Measurements from ENCODE around the gene NPY1R.
A peak's percentile ranks its signal among the peaks of the same experiment; 100 is the strongest.

The NPY1R gene

DNA sequence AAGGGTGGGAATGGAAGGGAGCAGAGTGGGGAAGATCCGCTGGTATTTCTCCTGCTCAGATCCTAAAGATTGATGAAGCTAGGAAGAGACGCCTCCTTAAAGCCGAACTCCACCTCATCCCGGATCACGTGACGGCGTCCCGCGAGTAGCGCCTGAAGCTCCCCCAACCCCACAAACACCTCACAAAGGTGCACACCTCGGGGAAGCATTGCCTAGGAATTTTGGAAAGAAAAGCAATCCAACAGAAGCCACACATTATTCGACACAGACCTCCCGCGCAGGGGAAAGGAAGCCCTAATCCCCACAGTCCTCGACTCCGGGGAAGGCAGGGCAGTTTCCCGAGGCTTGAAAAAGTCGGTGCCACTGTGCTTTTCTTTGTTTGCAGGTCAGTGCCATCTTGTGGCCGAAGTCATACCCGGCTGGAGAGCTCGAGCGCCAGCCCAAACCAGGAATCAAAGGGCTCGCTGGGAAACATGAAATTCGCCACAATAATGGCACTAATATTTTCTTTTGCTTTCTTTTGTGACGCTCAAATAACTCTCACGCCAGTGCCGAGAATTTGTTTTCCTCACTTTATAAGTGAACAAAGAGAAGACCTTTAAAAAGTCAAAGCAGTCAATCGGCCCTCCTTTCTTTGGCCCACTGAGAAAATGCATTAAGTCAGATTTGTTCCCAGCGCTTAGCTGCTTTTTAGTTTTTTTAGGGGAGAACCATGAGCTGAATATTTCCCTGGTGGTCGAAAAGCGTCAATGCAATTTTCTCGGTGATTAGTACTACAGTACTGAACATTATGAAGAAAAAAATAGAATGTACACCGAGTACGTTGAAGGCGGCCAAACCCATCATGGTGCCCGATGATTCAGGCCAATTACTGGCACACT lies at the start of gene NPY1R:
Gene NPY1R (minus strand): TSS at position 71 of the 881 bp plus-strand sequence. CDS start 6,042 bp downstream, outside the sequence.
- Mint-ChIP-seq H3K27ac (no peak within 1 kb of the TSS), H3K4me3 (peak within 1 kb of the TSS; percentile 72), H3K4me1 (peaks cover 15% of the 10 kb centered on the region), H3K27me3 (peaks cover 18% of the 10 kb centered on the region), H3K9me3 (no peaks in the 10 kb centered on the region), H3K36me3 (no peaks in the 10 kb centered on the region)
- DNase-seq (ENCODE audit: low spot score in 2 of 2) (peak in 1 of 2 donors; percentile 10), ATAC-seq (ENCODE audit: low read depth) (peak; percentile 52)

DNA sequence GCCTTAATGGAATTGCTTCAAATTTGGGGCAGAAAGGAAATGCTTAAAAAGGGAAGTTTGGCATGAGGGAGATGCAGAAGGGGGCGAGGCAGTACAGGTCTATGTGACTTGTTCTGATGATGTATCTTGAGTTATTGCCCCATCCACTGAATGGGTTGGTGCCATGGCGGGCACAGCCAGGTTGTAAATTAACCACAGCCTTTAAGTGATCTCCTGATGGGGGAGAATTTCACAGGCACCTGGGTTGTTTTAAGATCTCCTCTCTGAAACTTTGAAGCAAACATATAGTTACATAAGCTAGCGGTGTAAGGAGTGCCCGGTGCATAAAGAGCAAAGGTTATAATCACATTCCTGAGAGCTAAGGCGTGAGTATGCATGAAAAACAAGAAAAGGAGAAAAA lies 48.3 kb upstream of the NPY1R start:
- Mint-ChIP-seq H3K36me3 (no peaks in the 10 kb centered on the region), H3K27me3 (peaks cover 5% of the 10 kb centered on the region), H3K27ac (no peak overlapping the region), H3K4me3 (no peak overlapping the region), H3K4me1 (no peaks in the 10 kb centered on the region), H3K9me3 (no peaks in the 10 kb centered on the region)
- ATAC-seq (ENCODE audit: low read depth) (no peak), DNase-seq (ENCODE audit: low spot score in 2 of 2) (no peak)

DNA sequence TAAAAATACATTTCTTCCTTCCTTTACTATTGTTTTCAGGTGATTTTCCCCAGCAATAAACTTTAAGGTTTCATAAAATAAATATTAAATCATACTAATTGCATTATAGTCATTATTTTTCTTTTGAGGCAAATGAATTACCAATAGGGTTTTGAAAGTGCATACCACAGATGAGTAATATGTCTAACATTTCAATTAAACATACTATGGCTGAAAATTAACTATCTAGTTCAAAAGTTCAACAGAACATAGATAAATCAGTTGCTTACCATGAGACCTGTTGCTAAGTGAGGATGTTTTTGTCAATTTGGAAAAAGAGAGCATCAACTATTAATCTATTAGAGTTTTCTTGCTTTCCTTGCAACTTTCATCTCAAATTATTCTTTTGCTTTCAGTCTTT lies 46.3 kb upstream of the NPY1R start:
- H3K27ac Mint-ChIP-seq = no peak overlapping the region
- H3K4me1 Mint-ChIP-seq = no peaks in the 10 kb centered on the region
- DNase-seq (ENCODE audit: low spot score in 2 of 2) = no peak
- ATAC-seq (ENCODE audit: low read depth) = no peak
- no peaks in the 10 kb centered on the region for H3K9me3 Mint-ChIP-seq
- peaks cover 4% of the 10 kb centered on the region for H3K27me3 Mint-ChIP-seq
- H3K4me3 Mint-ChIP-seq = no peak overlapping the region
- no peaks in the 10 kb centered on the region for H3K36me3 Mint-ChIP-seq

DNA sequence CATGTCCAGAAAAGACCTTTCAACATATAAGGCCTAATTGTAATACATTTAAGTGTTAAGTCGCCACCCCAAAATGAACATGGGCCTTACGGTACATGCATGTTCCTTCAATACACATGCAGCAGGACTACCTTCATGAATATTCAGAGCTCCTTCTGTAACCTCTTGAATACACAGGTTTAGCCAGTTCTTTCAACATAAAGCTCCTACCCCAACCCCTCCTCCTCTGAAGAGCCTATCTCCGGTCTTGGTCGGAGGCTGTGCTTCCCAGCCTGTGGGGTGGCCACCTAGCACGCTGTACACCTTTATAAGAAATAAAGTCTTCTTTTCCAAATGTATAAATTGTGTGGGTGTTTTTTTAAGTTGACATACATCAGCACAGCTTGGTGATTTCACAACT lies 39.6 kb upstream of the NPY1R start:
- Mint-ChIP-seq H3K4me3 (no peak overlapping the region), H3K36me3 (no peaks in the 10 kb centered on the region), H3K9me3 (no peaks in the 10 kb centered on the region), H3K27ac (no peak overlapping the region), H3K4me1 (no peaks in the 10 kb centered on the region), H3K27me3 (peaks cover 4% of the 10 kb centered on the region)
- no peak for DNase-seq (ENCODE audit: low spot score in 2 of 2)
- ATAC-seq (ENCODE audit: low read depth) = no peak

DNA sequence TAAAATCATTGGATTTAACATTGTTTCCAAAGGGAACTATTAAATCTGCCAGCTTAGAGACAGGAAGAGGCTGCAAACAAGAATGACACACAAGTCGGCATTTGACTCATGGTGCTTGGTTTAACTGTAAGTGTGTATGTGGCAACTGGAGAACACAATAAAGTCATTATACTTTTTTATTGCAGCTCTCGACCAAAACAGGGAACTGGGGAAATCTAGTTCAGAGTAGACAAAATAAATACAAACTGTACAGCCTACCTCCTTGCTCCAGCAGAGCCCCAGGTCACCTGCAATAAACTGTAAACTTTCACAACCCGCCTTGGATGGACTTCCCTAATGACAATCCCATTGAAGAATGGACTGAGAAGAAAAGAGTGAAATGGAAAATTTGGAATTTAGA lies 35.3 kb upstream of the NPY1R start:
- no peak overlapping the region for H3K4me3 Mint-ChIP-seq
- DNase-seq (ENCODE audit: low spot score in 2 of 2) (no peak), ATAC-seq (ENCODE audit: low read depth) (no peak)
- H3K27me3 Mint-ChIP-seq = peaks cover 13% of the 10 kb centered on the region
- no peaks in the 10 kb centered on the region for H3K9me3 Mint-ChIP-seq
- H3K36me3 Mint-ChIP-seq = no peaks in the 10 kb centered on the region
- no peak overlapping the region for H3K27ac Mint-ChIP-seq
- H3K4me1 Mint-ChIP-seq = no peaks in the 10 kb centered on the region

DNA sequence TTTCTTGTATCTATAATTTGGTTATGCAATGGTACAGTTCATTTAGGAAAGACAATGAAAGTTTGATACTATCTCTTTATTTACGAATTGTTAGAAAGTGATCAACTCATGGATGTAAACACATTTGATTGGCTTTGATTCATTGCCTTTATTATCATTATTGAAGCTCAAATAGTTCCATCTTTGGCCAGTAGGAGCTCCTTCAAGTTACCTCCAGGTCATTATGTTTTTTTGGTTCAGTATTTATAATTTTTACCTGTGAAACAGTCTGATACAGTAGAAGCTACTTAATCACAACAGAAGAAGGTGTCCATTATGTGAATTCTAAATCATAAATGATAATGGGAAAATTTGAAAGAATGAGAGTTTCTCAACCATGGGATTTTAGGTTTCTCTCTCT lies 23.7 kb upstream of the NPY1R start:
- Mint-ChIP-seq H3K27me3 (peaks cover 3% of the 10 kb centered on the region), H3K27ac (no peak overlapping the region), H3K4me1 (no peaks in the 10 kb centered on the region), H3K36me3 (no peaks in the 10 kb centered on the region), H3K9me3 (no peaks in the 10 kb centered on the region), H3K4me3 (no peak overlapping the region)
- no peak for ATAC-seq (ENCODE audit: low read depth)
- DNase-seq (ENCODE audit: low spot score in 2 of 2) = no peak

DNA sequence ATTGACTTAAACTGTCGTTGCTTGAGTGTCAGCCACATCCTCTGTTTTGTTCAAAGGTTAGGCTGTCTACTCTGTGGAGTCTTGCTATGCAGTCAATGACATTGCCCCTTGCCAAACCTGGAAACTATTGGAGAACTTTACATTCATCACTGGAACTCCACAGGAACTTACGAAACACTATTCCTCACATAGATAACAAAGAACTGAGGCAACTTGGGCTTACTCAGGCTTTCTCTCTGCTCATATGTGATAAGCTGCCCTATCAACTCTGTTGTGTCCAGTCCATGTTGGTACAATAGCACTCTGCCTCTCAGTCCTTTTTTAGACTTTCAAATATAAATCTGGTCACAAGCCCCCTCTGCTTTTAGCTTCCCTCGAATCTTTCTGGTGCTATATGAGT lies 20.7 kb upstream of the NPY1R start:
- Mint-ChIP-seq H3K27ac (no peak overlapping the region), H3K4me3 (no peak overlapping the region)
- ATAC-seq (ENCODE audit: low read depth) = no peak

DNA sequence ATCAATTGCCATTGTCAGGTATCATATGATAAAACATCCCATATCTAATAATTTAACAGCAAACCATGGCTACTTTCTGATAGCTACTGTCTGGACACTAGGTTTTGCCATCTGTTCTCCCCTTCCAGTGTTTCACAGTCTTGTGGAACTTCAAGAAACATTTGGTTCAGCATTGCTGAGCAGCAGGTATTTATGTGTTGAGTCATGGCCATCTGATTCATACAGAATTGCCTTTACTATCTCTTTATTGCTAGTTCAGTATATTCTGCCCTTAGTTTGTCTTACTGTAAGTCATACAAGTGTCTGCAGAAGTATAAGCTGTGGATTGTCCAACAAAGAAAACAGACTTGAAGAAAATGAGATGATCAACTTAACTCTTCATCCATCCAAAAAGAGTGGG lies 18.3 kb upstream of the NPY1R start:
- Mint-ChIP-seq H3K27ac (no peak overlapping the region), H3K4me1 (no peaks in the 10 kb centered on the region), H3K4me3 (no peak overlapping the region), H3K9me3 (no peaks in the 10 kb centered on the region), H3K36me3 (no peaks in the 10 kb centered on the region), H3K27me3 (peaks cover 12% of the 10 kb centered on the region)
- ATAC-seq (ENCODE audit: low read depth) = no peak
- no peak for DNase-seq (ENCODE audit: low spot score in 2 of 2)

More for the DNA sequence above, 20.7 kb upstream of the NPY1R start:
- no peak for DNase-seq (ENCODE audit: low spot score in 2 of 2)
- H3K9me3 Mint-ChIP-seq = no peaks in the 10 kb centered on the region
- no peaks in the 10 kb centered on the region for H3K4me1 Mint-ChIP-seq
- no peaks in the 10 kb centered on the region for H3K36me3 Mint-ChIP-seq
- H3K27me3 Mint-ChIP-seq = peaks cover 7% of the 10 kb centered on the region

DNA sequence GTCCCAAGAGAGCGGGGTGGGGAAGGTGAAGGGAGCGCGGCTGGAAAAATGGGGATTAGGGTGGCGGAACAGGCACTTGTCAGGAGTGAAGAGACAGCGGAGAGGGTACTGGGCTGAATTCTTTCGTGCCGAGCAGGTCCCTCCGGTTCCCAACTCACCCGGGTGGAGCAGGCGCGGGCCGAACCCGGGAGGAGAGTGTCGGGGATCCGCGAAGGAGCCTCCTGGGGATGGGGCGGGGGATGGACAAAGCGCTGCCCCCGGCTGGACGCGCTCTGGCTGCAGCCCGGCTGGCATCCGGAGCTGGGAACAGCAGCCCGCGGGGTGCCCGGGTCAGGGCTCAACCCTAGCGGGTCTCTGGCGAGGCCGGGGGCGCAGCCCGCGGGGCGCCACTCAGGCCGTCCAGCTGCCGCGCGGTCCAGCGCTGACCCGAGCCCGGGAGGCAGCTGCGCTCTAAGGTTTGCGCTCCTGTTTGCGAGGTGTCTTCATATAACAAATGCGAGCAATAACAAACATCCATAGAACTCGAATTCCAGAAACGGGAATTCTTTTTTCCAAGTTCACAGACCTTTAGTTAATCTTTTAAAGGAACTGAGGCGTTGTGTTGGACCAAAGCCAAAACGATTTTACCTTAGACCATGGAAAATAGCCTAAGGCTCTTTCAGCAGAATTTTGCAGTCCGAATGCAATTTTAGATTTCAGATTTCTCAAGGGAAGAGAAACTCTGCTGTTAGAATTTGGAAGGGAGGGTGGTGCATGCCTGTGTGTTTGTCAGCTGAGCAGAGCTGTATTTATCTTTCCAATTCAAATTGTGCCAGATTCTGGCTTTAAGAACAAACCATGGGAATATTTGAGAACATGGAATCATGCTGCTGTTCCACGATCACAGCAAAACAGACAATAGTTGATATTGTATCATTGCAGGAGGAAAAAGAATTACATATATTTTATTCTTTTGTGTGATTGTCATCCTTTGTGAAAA lies 12.0 kb upstream of the NPY1R start:
- Mint-ChIP-seq H3K9me3 (no peaks in the 10 kb centered on the region), H3K36me3 (no peaks in the 10 kb centered on the region), H3K4me3 (no peak overlapping the region), H3K4me1 (peaks cover 3% of the 10 kb centered on the region), H3K27me3 (peaks cover 18% of the 10 kb centered on the region), H3K27ac (no peak overlapping the region)
- DNase-seq (ENCODE audit: low spot score in 2 of 2) (no peak), ATAC-seq (ENCODE audit: low read depth) (no peak)

DNA sequence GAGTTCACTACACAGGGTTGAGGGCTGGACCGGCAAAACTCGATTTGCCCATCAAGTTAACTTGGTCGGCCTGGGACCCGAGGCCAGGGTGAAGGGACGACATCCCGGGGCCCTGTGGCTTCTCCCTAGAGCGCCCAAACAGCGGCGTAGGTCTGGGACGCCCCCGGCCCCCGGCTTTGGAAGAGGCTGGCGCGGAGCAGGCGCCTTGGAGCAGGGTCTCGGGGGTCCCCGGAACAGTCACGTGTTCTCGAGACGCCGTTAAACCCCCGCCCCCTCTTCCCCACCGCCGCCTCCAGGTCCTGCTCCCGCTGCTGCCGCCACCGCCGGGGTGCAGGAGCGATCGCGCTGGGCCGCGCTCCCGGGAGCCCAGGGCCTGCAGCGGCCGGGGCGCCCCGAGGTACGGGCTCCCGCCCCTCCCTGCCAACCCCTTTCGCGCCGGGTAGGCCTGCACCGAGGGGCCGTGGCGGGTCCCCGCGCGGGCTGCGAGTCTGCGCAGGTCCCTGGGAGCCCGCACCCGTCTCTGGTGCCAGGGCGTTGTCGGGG lies 11.3 kb upstream of the NPY1R start, which contains the start of gene NPY5R:
Gene NPY5R (plus strand): TSS at position 289 of the 543 bp plus-strand sequence. CDS start 6,382 bp downstream, outside the sequence.
- ATAC-seq (ENCODE audit: low read depth) (no peak), DNase-seq (ENCODE audit: low spot score in 2 of 2) (no peak)
- Mint-ChIP-seq H3K9me3 (no peaks in the 10 kb centered on the region), H3K4me3 (peak within 1 kb of the TSS; percentile 0), H3K27me3 (peaks cover 19% of the 10 kb centered on the region), H3K4me1 (peaks cover 3% of the 10 kb centered on the region), H3K36me3 (no peaks in the 10 kb centered on the region), H3K27ac (no peak within 1 kb of the TSS)

DNA sequence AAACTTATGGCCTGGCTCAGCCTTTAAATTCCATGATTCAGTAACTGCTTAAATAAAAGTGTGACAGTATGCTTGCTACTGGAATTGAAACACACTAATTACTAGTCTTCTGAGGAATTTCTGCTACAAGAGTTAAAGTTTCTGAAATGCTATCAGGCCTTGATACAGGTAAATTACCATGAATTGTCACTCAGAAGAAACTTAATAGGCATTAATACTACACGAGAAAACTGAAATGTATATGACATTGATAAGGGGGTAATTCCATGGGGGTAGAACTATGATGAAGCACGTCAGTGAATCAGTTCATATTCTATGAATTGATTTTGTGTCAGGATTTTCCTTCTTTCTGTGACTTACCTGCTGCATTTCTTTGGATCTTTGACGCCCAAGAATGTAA lies 3.0 kb upstream of the NPY1R start:
- ATAC-seq (ENCODE audit: low read depth) (no peak), DNase-seq (ENCODE audit: low spot score in 2 of 2) (no peak)
- H3K4me3 Mint-ChIP-seq = no peak overlapping the region
- H3K36me3 Mint-ChIP-seq = no peaks in the 10 kb centered on the region
- peaks cover 24% of the 10 kb centered on the region for H3K27me3 Mint-ChIP-seq
- peaks cover 15% of the 10 kb centered on the region for H3K4me1 Mint-ChIP-seq
- H3K27ac Mint-ChIP-seq = no peak overlapping the region
- H3K9me3 Mint-ChIP-seq = no peaks in the 10 kb centered on the region

DNA sequence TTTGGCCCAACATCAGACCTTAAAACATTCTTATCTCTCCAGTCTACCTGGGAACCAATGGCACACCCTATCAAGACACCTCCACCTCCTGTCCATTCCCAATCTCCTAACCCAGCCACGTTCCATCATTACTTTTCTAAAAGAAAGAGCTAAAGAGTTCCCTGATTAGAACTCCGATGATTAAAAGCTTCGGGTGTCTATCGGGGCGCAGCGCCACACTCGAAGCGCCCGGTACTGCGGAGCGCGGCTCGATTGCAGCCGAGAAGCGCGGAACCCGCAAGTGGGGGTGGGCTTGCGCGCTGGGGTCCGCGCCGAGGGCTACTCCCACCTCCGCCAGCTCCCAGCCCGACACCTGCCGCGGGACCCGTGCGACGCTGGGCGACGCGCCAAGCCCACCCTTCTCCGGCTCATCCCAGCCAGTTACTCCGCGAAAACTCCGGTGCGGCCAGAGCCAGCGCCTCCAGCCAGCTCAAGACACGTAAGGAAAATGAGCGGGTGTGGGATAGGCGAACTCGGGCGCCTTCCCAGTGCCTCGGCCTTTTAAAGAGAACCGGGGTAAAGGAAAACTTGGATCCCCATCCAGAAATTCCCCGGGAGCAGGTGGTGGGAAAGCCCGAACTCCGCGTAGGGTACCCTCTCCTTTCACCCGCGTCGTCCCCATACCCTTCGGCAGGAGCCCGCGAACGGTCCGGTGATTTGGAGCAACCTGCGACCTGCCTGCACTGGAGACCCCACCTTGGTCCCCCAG lies 593 bp downstream of the NPY1R start:
- Mint-ChIP-seq H3K9me3 (no peaks in the 10 kb centered on the region), H3K27ac (no peak overlapping the region), H3K36me3 (no peaks in the 10 kb centered on the region), H3K27me3 (peaks cover 14% of the 10 kb centered on the region), H3K4me1 (peaks cover 15% of the 10 kb centered on the region), H3K4me3 (peak overlapping the region; percentile 72)
- peak; percentile 31 for ATAC-seq (ENCODE audit: low read depth)
- no peak for DNase-seq (ENCODE audit: low spot score in 2 of 2)

DNA sequence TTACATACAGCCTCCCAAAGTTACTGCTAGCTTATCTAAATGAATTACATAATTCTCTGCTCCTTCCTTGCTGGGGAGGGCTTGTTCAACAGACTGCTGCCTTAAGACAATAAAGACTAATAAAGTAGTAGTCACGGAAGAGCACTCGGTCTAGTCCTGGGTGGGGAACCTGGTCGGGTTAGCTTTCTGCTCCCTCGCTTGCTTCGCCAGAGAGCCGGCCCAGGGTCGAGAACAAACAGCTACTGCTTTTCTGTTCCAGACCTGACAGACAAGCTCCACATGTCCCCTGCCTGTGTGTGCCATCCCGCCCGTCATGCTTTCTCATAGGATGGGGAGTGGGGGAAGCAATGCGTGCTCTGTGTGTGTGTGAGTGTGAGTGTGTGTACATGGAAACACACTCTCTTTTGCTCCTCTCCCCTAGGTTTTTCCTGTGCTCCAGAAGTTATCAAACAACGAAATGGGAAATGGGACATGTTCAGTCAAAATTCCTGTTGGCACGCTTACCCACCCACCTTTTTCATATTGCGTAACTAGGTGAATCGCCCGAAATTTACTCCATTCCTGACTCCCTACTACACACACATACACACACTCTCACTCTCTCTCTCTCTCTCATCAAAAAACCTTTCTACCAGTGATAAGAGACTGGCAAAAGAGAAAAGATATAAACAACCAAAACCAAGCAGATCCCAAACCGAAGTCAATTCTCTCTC lies 1.3 kb downstream of the NPY1R start:
- Mint-ChIP-seq H3K4me1 (peaks cover 15% of the 10 kb centered on the region), H3K36me3 (no peaks in the 10 kb centered on the region), H3K27ac (no peak overlapping the region), H3K27me3 (peaks cover 14% of the 10 kb centered on the region), H3K9me3 (no peaks in the 10 kb centered on the region), H3K4me3 (peak overlapping the region; percentile 8)
- no peak for DNase-seq (ENCODE audit: low spot score in 2 of 2)
- ATAC-seq (ENCODE audit: low read depth) = no peak
